CD4-positive, alpha-beta T cell (primary cell): Measurements from ENCODE around the gene PRAC2. TPM values are rescaled to one million over a fixed set of nuclear protein-coding genes. Genes with fewer than 3 reads are reported as not detected.
"Not testable (repeated sequence)": the region's sequence is repeated elsewhere in the genome, so short reads cannot be mapped to it uniquely, and the experiment has no call there.

Experiments
- ATAC-seq: fragments of 200-7000 bp; cut with Tn5 transposase; one replicate; pipeline ENCODE4 v1.10.0; 2022; ENCODE audit warnings: mild to moderate bottlenecking; ENCODE audit not compliant: poor library complexity
- CTCF ChIA-PET: fragments of 350-600 bp; sonication (Branson Sonifier 250); formaldehyde crosslinking; loops from one replicate; lab custom pipeline; 2021; ENCODE audit warnings: antibody characterized with exemption, inconsistent platforms; lab: Charles Lee
- POLR2A ChIA-PET: fragments of 350-600 bp; sonication (Branson Sonifier 250); formaldehyde crosslinking; loops from one replicate; lab custom pipeline; 2021; ENCODE audit warnings: antibody characterized with exemption, inconsistent platforms; lab: Charles Lee
- DNase-seq, 14 experiments: peaks; one replicate each; pipeline ENCODE4 v3.0.0-alpha.2; 2013 to 2020; ENCODE audit warnings: mixed read lengths in 2 of 14
- H3K27ac ChIP-seq, 2 donors: one replicate each; pipeline versions ENCODE4 v1.5.1 to v1.7.0; 2013; ENCODE audit warnings: low read length in 2 of 2, low read depth in 1 of 2, mild to moderate bottlenecking in 1 of 2
- H3K27me3 ChIP-seq, 2 experiments: 1 replicate in 1 of 2; 2 replicates in 1 of 2; pipeline versions ENCODE4 v1.6.1 to v1.7.0; 2013; ENCODE audit warnings: low read length in 2 of 2, control low read depth in 1 of 2, mild to moderate bottlenecking in 1 of 2, moderate library complexity in 1 of 2; ENCODE audit not compliant: insufficient read depth in 2 of 2, control insufficient read depth in 1 of 2
- H3K36me3 ChIP-seq: one replicate; pipeline ENCODE4 v1.6.1; 2013; ENCODE audit warnings: low read length, control low read depth; ENCODE audit not compliant: insufficient read depth
- H3K4me1 ChIP-seq: one replicate; pipeline ENCODE4 v1.6.1; 2013; ENCODE audit warnings: low read length, control low read depth; ENCODE audit not compliant: insufficient read depth
- H3K4me3 ChIP-seq: one replicate; pipeline ENCODE4 v1.5.1; 2013; ENCODE audit warnings: mild to moderate bottlenecking, low read length, moderate library complexity
- H3K9me3 ChIP-seq, 2 experiments: 1 replicate in 1 of 2; 2 replicates in 1 of 2; pipeline versions ENCODE4 v1.6.1 to v1.7.0; 2013; ENCODE audit warnings: low read length in 2 of 2, mild to moderate bottlenecking in 2 of 2, control low read depth in 1 of 2, moderate library complexity in 1 of 2; ENCODE audit not compliant: control insufficient read depth in 1 of 2, insufficient read depth in 1 of 2
- H3K27ac Mint-ChIP-seq: one replicate; pipeline ENCODE4 v1.8.0; 2020; ENCODE audit warnings: mixed read lengths
- H3K27me3 Mint-ChIP-seq: one replicate; pipeline ENCODE4 v1.8.0; 2021; ENCODE audit warnings: mixed read lengths
- H3K36me3 Mint-ChIP-seq: one replicate; pipeline ENCODE4 v1.8.0; 2021; ENCODE audit warnings: low read depth, mixed read lengths
- H3K4me1 Mint-ChIP-seq: one replicate; pipeline ENCODE4 v1.8.0; 2021; ENCODE audit warnings: low read depth, mixed read lengths
- H3K4me3 Mint-ChIP-seq: one replicate; pipeline ENCODE4 v1.8.0; 2020; ENCODE audit warnings: mild to moderate bottlenecking, mixed read lengths
- H3K9me3 Mint-ChIP-seq: one replicate; pipeline ENCODE4 v1.8.0; 2020; ENCODE audit warnings: mixed read lengths
- intact Hi-C, 2 experiments: fragments of 100-400 bp; cut with DNase I in 1 of 2; cut with micrococcal nuclease in 1 of 2; formaldehyde crosslinking; loops; one replicate each; pipeline versions ENCODE4 v1.15.1 to v1.9.0; 2023 to 2025; cut with DNase I, micrococcal nuclease
- total RNA-seq, 174 experiments: library from RNA in 2 of 174; stranded (reverse) in 2 of 174; gene quantifications; one replicate each; pipeline ENCODE4 v1.2.3 and lab custom pipeline; 2021 to 2026
- TF ChIP-seq, protein P1 (sequence below): fragments of 200-600 bp; IDR thresholded peaks from one replicate; pipeline ENCODE4 v1.8.0; 2022; ENCODE audit warnings: antibody characterized with exemption, mild to moderate bottlenecking

Gene PRAC2
- total RNA-seq, 2 experiments from 2014 or later, result not detected

DNA sequence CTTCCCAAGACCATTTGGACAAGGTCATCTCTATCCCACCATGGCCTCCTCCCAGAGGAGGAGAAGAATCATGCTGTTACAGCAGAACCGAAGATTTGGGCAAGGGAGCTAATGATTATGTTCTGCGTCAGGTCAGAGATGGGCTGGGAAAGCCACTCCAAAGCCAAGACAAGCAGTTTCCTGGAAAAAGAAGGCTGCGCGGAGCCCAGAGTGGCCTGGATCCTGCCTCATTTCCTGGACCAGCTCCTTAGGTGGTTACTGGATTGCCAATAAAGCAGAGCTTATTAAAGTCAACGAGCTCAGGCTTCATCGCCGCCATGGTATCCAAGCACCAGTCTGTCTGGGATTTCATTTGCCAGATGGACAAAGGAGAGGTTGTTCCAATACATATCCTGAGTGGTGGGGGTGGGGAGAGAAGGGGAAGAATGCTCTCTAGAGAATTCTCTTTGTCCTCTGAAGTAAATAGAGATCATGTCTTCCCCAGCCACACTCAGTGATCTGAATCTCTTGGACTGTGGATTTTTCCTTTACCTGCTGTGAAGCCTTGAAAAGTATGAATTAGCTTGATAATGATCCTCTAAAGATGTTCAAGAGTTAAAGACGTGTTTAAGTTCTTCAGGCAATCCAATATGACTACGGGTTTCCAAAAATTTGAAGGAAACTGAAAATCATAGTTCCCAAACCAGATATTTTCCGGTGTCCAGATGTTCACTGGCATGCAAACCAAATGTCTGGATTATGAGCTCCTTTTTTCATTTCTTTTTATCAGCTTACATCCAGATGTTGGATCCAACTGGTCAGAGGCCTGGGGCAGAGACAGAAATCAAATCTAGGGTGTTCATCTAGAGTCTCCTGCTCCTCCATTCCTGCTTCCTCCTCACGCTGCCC is 18.4 kb upstream of the PRAC2 start:
- H3K4me1 ChIP-seq, result no peaks in the 10 kb centered on the region
- Mint-ChIP-seq H3K4me1 (no peaks in the 10 kb centered on the region), H3K27ac (no peak overlapping the region), H3K4me3 (no peak overlapping the region), H3K27me3 (peaks cover 87% of the 10 kb centered on the region), H3K9me3 (no peaks in the 10 kb centered on the region), H3K36me3 (no peaks in the 10 kb centered on the region)
- TF ChIP-seq, protein P1, sequence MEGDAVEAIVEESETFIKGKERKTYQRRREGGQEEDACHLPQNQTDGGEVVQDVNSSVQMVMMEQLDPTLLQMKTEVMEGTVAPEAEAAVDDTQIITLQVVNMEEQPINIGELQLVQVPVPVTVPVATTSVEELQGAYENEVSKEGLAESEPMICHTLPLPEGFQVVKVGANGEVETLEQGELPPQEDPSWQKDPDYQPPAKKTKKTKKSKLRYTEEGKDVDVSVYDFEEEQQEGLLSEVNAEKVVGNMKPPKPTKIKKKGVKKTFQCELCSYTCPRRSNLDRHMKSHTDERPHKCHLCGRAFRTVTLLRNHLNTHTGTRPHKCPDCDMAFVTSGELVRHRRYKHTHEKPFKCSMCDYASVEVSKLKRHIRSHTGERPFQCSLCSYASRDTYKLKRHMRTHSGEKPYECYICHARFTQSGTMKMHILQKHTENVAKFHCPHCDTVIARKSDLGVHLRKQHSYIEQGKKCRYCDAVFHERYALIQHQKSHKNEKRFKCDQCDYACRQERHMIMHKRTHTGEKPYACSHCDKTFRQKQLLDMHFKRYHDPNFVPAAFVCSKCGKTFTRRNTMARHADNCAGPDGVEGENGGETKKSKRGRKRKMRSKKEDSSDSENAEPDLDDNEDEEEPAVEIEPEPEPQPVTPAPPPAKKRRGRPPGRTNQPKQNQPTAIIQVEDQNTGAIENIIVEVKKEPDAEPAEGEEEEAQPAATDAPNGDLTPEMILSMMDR, result no peak
- CTCF ChIA-PET, result interaction anchor here (0.9 to 1.9 kb wide), 2 partner anchors 33 to 174 kb away, joined by 3 to 5 read pairs; no protein-coding TSS in a partner anchor
- no peak overlapping the region for H3K27ac ChIP-seq
- H3K4me3 ChIP-seq, result no peak overlapping the region
- no peaks in the 10 kb centered on the region for H3K36me3 ChIP-seq
- intact Hi-C loops, result no loop called here
- POLR2A ChIA-PET, result no interaction called here
- DNase-seq (no peak), ATAC-seq (no peak)
- peaks cover 37 to 62% of the 10 kb centered on the region in 2 experiments for H3K27me3 ChIP-seq
- H3K9me3 ChIP-seq, result no peaks in the 10 kb centered on the region

DNA sequence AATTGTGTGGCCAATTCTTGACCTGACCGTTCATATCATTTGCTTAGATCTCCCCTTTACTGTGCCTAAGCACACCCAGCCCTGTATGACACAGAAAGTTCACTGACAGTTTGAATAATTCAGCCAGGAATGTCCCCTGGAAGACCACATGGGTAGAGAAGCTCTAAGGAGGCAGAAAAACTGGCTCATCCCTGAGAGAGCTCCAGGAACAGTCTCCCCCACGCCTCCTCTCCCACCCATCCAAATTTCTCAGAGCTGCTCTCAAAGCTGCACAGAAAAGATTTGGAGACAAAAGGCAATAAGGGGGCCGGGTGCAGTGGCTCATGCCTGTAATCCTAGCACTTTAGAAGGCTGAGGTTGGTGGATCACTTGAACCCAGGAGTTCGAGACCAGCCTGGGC is 11.9 kb upstream of the PRAC2 start:
- Mint-ChIP-seq H3K4me3 (no peak overlapping the region), H3K27me3 (peaks cover 92% of the 10 kb centered on the region), H3K4me1 (no peaks in the 10 kb centered on the region), H3K27ac (no peak overlapping the region), H3K9me3 (no peaks in the 10 kb centered on the region), H3K36me3 (no peaks in the 10 kb centered on the region)
- Histone ChIP-seq H3K27me3 (peaks cover 44 to 76% of the 10 kb centered on the region in 2 experiments), H3K27ac (no peak overlapping the region), H3K9me3 (no peaks in the 10 kb centered on the region), H3K4me1 (no peaks in the 10 kb centered on the region), H3K36me3 (no peaks in the 10 kb centered on the region), H3K4me3 (no peak overlapping the region)
- CTCF ChIA-PET, result interaction anchor here (1.4 kb wide), 1 partner anchor 33 kb away, joined by 3 read pairs; no protein-coding TSS in a partner anchor
- POLR2A ChIA-PET, result no interaction called here
- ATAC-seq, result no peak
- intact Hi-C loops, result no loop called here
- DNase-seq, result no peak
- TF ChIP-seq, protein P1, result no peak

DNA sequence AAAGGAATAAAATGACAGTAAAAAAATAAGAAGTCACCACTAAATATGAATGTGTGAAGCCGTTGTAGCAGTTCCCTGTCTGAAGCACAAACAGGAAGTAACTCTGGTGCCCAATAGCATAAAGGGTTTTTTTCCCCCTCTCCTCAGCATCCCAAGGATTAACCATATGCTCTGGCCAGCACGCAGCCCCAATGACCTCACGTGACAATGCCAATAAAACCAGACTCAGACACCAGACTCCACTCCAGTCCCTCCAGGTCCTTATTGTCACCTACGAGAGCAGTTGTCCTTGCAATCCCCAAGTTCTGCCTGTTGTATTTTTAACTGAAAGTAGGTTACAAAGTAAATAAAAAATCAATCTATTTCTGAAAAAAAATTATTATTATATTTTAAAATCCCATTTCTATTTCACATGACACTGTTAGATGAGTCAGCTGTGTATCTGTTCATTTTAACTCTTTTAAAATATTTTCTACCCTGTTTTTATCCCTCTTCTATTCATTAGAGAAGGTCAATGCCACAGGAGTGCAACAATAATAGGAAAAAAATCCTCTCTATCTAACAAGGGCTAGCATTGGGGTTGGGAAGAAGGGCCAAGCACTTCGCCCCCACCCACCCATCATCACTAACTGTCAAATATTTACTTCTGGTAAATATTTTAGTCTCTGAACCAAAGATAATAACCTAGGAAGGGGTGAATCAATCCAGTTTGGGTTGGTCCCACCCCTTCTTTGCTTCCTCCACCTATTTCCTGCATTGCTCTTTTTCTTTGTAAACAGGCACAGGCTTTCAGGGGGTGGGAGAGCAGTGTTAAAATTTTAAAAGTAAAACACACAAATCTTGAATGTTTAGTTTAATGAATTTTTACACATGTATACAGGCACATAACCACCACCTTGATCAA is 7.2 kb upstream of the PRAC2 start:
- Mint-ChIP-seq H3K9me3 (no peaks in the 10 kb centered on the region), H3K4me3 (no peak overlapping the region), H3K36me3 (no peaks in the 10 kb centered on the region), H3K4me1 (peaks cover 28% of the 10 kb centered on the region), H3K27ac (no peak overlapping the region), H3K27me3 (peaks cover 94% of the 10 kb centered on the region)
- Histone ChIP-seq H3K4me3 (no peak overlapping the region), H3K9me3 (peaks cover 0 to 21% of the 10 kb centered on the region in 2 experiments), H3K36me3 (no peaks in the 10 kb centered on the region), H3K27ac (no peak overlapping the region), H3K4me1 (peaks cover 23% of the 10 kb centered on the region), H3K27me3 (peaks cover 63 to 83% of the 10 kb centered on the region in 2 experiments)
- ATAC-seq (no peak), DNase-seq (no peak)
- intact Hi-C loops, result no loop called here
- ChIA-PET POLR2A (no interaction called here), CTCF (interaction anchor here (1.4 to 1.6 kb wide), 2 partner anchors 8 to 163 kb away, joined by 3 read pairs; partner anchors contain the start of gene PRAC2)
- TF ChIP-seq, protein P1, result no peak

DNA sequence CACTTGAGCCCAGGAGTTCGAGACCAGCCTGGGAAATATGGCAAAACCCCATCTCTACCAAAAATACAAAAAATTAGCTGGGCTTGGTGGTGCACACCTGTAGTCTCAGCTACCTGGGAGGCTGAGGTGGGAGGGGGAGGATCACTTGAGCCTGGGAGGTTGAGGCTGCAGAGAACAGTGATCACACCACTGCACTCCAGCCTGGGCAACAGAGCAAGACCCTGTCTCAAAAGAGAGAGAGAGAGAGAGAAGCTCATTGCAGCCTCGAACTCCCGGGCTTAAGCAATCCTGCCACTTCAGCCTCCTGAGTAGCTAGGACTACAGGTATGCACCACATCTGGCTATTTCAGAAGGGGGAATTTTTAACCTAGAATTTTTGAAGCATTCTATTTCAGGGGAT is 6.4 kb upstream of the PRAC2 start:
- CTCF ChIA-PET, result interaction anchor here (1.6 kb wide), 1 partner anchor 163 kb away, joined by 3 read pairs; no protein-coding TSS in a partner anchor
- Mint-ChIP-seq H3K27me3 (peaks cover 95% of the 10 kb centered on the region), H3K4me1 (peaks cover 28% of the 10 kb centered on the region)
- H3K27ac ChIP-seq, H3K36me3 Mint-ChIP-seq, H3K9me3 Mint-ChIP-seq, H3K27ac Mint-ChIP-seq, intact Hi-C loops, H3K4me3 Mint-ChIP-seq, H3K36me3 ChIP-seq, DNase-seq, ATAC-seq, H3K4me3 ChIP-seq: not testable (repeated sequence)
- H3K4me1 ChIP-seq, result peaks cover 23% of the 10 kb centered on the region
- H3K27me3 ChIP-seq, result peaks cover 63 to 86% of the 10 kb centered on the region in 2 experiments
- peaks cover 0 to 22% of the 10 kb centered on the region in 2 experiments for H3K9me3 ChIP-seq
- POLR2A ChIA-PET, result interaction anchor here (0.6 to 1.6 kb wide), 2 partner anchors 21 to 38 kb away, joined by 3 to 4 read pairs; no protein-coding TSS in a partner anchor
